OCI-LY7 (cell line): ENCODE data around the gene SKA3. TPM values are rescaled to one million over a fixed set of nuclear protein-coding genes. Genes with fewer than 3 reads are reported as not detected.
"Not testable (repeated sequence)": the region's sequence is repeated elsewhere in the genome, so short reads cannot be mapped to it uniquely, and the experiment has no call there.

Experiments used
- BruUV-seq: library from RNA; stranded (reverse); fragments of 400-500 nt; replicated peaks from 2 replicates; lab custom pipeline; 2021; lab: Mats Ljungman, UMichigan
- CTCF ChIA-PET: fragments of 300-600 bp; sonication (Branson Sonifier 250); formaldehyde crosslinking; loops from one replicate; lab custom pipeline; 2022; ENCODE audit warnings: antibody characterized with exemption; ENCODE audit not compliant: unreplicated experiment; lab: Charles Lee
- POLR2A ChIA-PET: fragments of 300-600 bp; sonication (Branson Sonifier 250); formaldehyde crosslinking; loops from one replicate; lab custom pipeline; 2022; ENCODE audit warnings: antibody characterized with exemption; lab: Charles Lee
- DNase-seq: peaks from one replicate; pipeline ENCODE4 v3.0.0-alpha.2; 2015; ENCODE audit warnings: low spot score
- H2AFZ ChIP-seq: fragments of 200-600 bp; sonication (generic), shearing (Covaris generic); 2 replicates; pipeline ENCODE4 v1.6.1; 2014; ENCODE audit warnings: mild to moderate bottlenecking, antibody characterized with exemption, low read length, moderate library complexity
- H3K27ac ChIP-seq: fragments of 200-600 bp; sonication (generic); 2 replicates; pipeline ENCODE4 v1.5.1; 2014; ENCODE audit warnings: mixed run types, low read depth, mild to moderate bottlenecking, moderate library complexity, low read length, inconsistent platforms; ENCODE audit not compliant: poor library complexity, severe bottlenecking
- H3K36me3 ChIP-seq: fragments of 200-600 bp; sonication (generic); 2 replicates; pipeline ENCODE4 v1.6.1; 2014; ENCODE audit warnings: mild to moderate bottlenecking, antibody characterized with exemption, low read length, moderate library complexity, mixed read lengths; ENCODE audit not compliant: insufficient read depth
- H3K4me1 ChIP-seq: fragments of 200-600 bp; sonication (generic); 2 replicates; pipeline ENCODE4 v1.5.1; 2014; ENCODE audit warnings: mild to moderate bottlenecking, low read length; ENCODE audit not compliant: insufficient read depth, poor library complexity, severe bottlenecking
- H3K4me2 ChIP-seq: fragments of 200-600 bp; sonication (generic); 2 replicates; pipeline ENCODE4 v1.6.1; 2014; ENCODE audit warnings: mild to moderate bottlenecking, low read length
- H3K4me3 ChIP-seq: fragments of 200-600 bp; sonication (generic); 2 replicates; pipeline ENCODE4 v1.5.1; 2014; ENCODE audit warnings: mild to moderate bottlenecking, low read depth, low read length; ENCODE audit not compliant: poor library complexity, severe bottlenecking
- H3K79me2 ChIP-seq: fragments of 200-600 bp; sonication (generic); 2 replicates; pipeline ENCODE4 v1.6.1; 2016; ENCODE audit warnings: low read depth, mild to moderate bottlenecking, low read length, moderate library complexity, mixed read lengths; ENCODE audit not compliant: insufficient read depth
- H3K9me2 ChIP-seq: fragments of 200-600 bp; sonication (generic); 2 replicates; pipeline ENCODE4 v1.6.1; 2016; ENCODE audit warnings: mild to moderate bottlenecking, low read length, mixed read lengths; ENCODE audit not compliant: insufficient read depth
- H3K9me3 ChIP-seq: fragments of 200-600 bp; sonication (generic); 2 replicates; pipeline ENCODE4 v1.6.1; 2014; ENCODE audit warnings: mild to moderate bottlenecking, mixed run types, low read length, mixed read lengths
- H4K20me1 ChIP-seq: fragments of 200-600 bp; sonication (generic); 2 replicates; pipeline ENCODE4 v1.6.1; 2014; ENCODE audit warnings: mild to moderate bottlenecking, antibody characterized with exemption, low read length, moderate library complexity, mixed read lengths; ENCODE audit not compliant: insufficient read depth
- intact Hi-C: fragments of 100-400 bp; cut with micrococcal nuclease; formaldehyde crosslinking; loops from one replicate; pipeline ENCODE4 v1.10.0; 2022; ENCODE audit not compliant: unreplicated experiment
- total RNA-seq, 2 experiments: library from RNA; depleted of rRNA in 1 of 2; stranded (reverse); fragments of >200 nt in 1 of 2; shearing (Covaris generic) in 1 of 2; gene quantifications; 2 replicates each; pipeline ENCODE4 v1.2.3, GENCODE V29; 2014 to 2022

The SKA3 gene
- total RNA-seq, 2 experiments from 2014 or later: 34.4 to 42.4 TPM

GRCh38 chr13:21198391-21198790, 22.0 kb upstream of the SKA3 start:
- BruUV-seq, H3K9me3 ChIP-seq, H3K79me2 ChIP-seq, H3K4me3 ChIP-seq, intact Hi-C loops, H3K4me2 ChIP-seq, H3K4me1 ChIP-seq, H3K9me2 ChIP-seq, DNase-seq, H2AFZ ChIP-seq, H4K20me1 ChIP-seq, CTCF ChIA-PET, H3K36me3 ChIP-seq, POLR2A ChIA-PET, H3K27ac ChIP-seq: not testable (repeated sequence)

- H3K9me3 ChIP-seq, H2AFZ ChIP-seq, H3K27ac ChIP-seq, POLR2A ChIA-PET, DNase-seq, H3K9me2 ChIP-seq, H4K20me1 ChIP-seq, H3K4me3 ChIP-seq, intact Hi-C loops, H3K4me1 ChIP-seq, CTCF ChIA-PET, H3K79me2 ChIP-seq, BruUV-seq, H3K36me3 ChIP-seq, H3K4me2 ChIP-seq: not testable (repeated sequence)
These were observed 21.4 kb upstream of the SKA3 start for GRCh38 chr13:21197606-21198225.

GRCh38 chr13:21194756-21195155, 18.4 kb upstream of the SKA3 start:
- H4K20me1 ChIP-seq, H3K4me1 ChIP-seq, H3K27ac ChIP-seq, intact Hi-C loops, H3K79me2 ChIP-seq, H2AFZ ChIP-seq, H3K4me3 ChIP-seq, H3K9me2 ChIP-seq, H3K36me3 ChIP-seq, H3K4me2 ChIP-seq, DNase-seq, CTCF ChIA-PET, H3K9me3 ChIP-seq, BruUV-seq: not testable (repeated sequence)
- POLR2A ChIA-PET: interaction anchor here (0.7 kb wide), 1 partner anchor 391 kb away, joined by 5 read pairs; no protein-coding TSS in a partner anchor

- H3K27ac ChIP-seq, H3K4me2 ChIP-seq, H3K9me2 ChIP-seq, H4K20me1 ChIP-seq, H3K79me2 ChIP-seq, H3K4me1 ChIP-seq, H2AFZ ChIP-seq, POLR2A ChIA-PET, H3K36me3 ChIP-seq, BruUV-seq, H3K4me3 ChIP-seq, H3K9me3 ChIP-seq, DNase-seq, CTCF ChIA-PET, intact Hi-C loops: not testable (repeated sequence)
These were observed 10.1 kb upstream of the SKA3 start for GRCh38 chr13:21186410-21186809.
